Measurements from ENCODE around the gene PRKCH.

DNA sequence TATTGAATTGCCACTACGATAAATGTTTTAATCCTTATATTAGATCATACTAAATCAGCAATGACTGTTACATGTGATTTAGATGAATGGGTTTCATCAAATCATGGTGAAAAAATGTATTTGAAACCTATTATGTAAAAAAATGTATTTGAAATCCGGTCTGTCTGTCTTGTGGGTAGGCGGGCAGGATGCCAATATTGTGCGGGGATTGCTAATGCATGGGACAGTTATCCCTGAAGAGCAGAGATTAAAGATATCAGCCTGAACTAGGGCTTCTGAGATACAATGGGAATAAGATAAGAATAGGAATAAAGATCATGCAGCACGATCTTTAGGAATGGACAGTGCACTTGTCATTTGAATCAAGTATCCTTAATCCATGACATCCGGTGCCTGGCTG, 134.0 kb downstream of the PRKCH start:
- TF ChIP-seq, protein P1, sequence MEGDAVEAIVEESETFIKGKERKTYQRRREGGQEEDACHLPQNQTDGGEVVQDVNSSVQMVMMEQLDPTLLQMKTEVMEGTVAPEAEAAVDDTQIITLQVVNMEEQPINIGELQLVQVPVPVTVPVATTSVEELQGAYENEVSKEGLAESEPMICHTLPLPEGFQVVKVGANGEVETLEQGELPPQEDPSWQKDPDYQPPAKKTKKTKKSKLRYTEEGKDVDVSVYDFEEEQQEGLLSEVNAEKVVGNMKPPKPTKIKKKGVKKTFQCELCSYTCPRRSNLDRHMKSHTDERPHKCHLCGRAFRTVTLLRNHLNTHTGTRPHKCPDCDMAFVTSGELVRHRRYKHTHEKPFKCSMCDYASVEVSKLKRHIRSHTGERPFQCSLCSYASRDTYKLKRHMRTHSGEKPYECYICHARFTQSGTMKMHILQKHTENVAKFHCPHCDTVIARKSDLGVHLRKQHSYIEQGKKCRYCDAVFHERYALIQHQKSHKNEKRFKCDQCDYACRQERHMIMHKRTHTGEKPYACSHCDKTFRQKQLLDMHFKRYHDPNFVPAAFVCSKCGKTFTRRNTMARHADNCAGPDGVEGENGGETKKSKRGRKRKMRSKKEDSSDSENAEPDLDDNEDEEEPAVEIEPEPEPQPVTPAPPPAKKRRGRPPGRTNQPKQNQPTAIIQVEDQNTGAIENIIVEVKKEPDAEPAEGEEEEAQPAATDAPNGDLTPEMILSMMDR (conservative IDR thresholded peaks at IDR 0.05; ENCODE audit: low read length), result no peak
- no peak for TF ChIP-seq EZH2phosphoT487 (IDR thresholded peaks at IDR 0.05; ENCODE audit: borderline replicate concordance)

All from Loucy (cell line).